ENCODE results near the gene WIPF1.

GRCh38 chr2:174577967-174578589 is 19.5 kb downstream of the WIPF1 start:
- peak; percentile 66 for TF ChIP-seq CTCF (IDR thresholded peaks at IDR 0.05; ENCODE audit: low read length)
- no peak for TF ChIP-seq EZH2 (optimal IDR thresholded peaks at IDR 0.05; ENCODE audit: low read depth, low read length)

Data from MM.1S (cell line).